PC-9 (cell line): ENCODE data around the gene PTPRO.

Experiments
- EZH2 ChIP-seq: fragments of 200-600 bp; sonication (generic); IDR thresholded peaks from 2 replicates; pipeline ENCODE4 v1.8.0; 2017; ENCODE audit warnings: antibody characterized with exemption, low read depth
- TF ChIP-seq, protein P1 (sequence below): fragments of 200-600 bp; sonication (generic); conservative IDR thresholded peaks from 2 replicates; pipeline ENCODE4 v1.6.1; 2017; ENCODE audit warnings: mixed run types, antibody characterized with exemption, mild to moderate bottlenecking, moderate library complexity

DNA sequence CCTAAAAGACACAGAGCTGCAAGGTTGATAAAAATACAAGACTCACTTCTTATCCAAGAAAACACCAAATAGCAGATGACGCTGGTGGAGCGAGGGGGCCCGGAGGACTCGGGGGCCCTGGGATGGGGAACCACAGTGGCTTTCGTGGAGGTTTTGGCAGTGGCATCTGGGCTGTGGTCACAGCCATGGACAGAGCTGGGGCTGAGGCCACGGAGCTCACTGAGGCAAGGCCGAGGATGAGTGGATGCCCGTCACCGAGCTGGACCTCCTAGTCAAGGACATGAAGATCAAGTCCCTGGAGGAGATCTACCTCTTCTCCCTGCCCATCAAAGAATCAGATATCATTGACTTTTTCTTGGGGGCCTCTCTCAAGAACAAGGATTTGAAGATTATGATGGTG is 117.2 kb downstream of the PTPRO start:
- TF ChIP-seq, protein P1, sequence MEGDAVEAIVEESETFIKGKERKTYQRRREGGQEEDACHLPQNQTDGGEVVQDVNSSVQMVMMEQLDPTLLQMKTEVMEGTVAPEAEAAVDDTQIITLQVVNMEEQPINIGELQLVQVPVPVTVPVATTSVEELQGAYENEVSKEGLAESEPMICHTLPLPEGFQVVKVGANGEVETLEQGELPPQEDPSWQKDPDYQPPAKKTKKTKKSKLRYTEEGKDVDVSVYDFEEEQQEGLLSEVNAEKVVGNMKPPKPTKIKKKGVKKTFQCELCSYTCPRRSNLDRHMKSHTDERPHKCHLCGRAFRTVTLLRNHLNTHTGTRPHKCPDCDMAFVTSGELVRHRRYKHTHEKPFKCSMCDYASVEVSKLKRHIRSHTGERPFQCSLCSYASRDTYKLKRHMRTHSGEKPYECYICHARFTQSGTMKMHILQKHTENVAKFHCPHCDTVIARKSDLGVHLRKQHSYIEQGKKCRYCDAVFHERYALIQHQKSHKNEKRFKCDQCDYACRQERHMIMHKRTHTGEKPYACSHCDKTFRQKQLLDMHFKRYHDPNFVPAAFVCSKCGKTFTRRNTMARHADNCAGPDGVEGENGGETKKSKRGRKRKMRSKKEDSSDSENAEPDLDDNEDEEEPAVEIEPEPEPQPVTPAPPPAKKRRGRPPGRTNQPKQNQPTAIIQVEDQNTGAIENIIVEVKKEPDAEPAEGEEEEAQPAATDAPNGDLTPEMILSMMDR, result no peak
- no peak for TF ChIP-seq EZH2
